Esophagus squamous epithelium (tissue), 4 donors: ENCODE results near the gene KCTD11.

Source experiments
- POLR2A ChIP-seq, 4 donors: fragments of 450-650 bp; IDR thresholded peaks; one replicate each; pipeline ENCODE4 v1.6.1; 2017; ENCODE audit warnings: antibody characterized with exemption in 4 of 4, mild to moderate bottlenecking in 4 of 4, moderate library complexity in 3 of 4
- TF ChIP-seq, protein P1 (sequence below), 6 experiments: fragments of 450-650 bp in 4 of 6; fragments of 200-600 bp in 2 of 6; sonication (generic) in 2 of 6; IDR thresholded peaks; one replicate each; pipeline ENCODE4 v1.5.1; 2016 to 2019; ENCODE audit warnings: antibody characterized with exemption in 6 of 6, mild to moderate bottlenecking in 4 of 6, moderate library complexity in 4 of 6

DNA sequence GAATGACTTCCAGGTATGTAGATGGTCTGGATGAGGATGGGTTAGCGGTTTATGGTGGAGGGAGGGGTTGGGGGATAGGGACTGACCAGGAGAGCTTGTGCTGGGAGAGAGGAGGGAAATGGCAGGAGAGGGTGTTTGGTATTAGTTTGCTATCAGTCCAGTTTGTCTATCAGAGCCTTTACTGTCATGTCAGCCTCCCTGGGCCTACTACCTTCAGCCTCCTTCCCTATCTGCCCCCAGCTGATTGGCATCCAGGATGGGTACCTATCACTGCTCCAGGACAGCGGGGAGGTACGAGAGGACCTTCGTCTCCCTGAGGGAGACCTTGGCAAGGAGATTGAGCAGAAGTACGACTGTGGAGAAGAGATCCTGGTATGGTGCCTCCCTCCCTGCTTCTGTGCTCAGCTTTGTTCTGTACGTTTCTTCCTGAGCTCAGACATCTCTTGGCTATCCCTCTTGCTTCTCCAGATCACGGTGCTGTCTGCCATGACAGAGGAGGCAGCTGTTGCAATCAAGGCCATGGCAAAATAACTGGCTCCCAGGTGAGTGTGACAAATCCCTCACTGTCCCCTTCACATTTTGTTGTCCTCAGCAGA lies 40.8 kb upstream of the KCTD11 start:
- no peak for TF ChIP-seq POLR2A (IDR thresholded peaks at IDR 0.05)
- TF ChIP-seq, protein P1, sequence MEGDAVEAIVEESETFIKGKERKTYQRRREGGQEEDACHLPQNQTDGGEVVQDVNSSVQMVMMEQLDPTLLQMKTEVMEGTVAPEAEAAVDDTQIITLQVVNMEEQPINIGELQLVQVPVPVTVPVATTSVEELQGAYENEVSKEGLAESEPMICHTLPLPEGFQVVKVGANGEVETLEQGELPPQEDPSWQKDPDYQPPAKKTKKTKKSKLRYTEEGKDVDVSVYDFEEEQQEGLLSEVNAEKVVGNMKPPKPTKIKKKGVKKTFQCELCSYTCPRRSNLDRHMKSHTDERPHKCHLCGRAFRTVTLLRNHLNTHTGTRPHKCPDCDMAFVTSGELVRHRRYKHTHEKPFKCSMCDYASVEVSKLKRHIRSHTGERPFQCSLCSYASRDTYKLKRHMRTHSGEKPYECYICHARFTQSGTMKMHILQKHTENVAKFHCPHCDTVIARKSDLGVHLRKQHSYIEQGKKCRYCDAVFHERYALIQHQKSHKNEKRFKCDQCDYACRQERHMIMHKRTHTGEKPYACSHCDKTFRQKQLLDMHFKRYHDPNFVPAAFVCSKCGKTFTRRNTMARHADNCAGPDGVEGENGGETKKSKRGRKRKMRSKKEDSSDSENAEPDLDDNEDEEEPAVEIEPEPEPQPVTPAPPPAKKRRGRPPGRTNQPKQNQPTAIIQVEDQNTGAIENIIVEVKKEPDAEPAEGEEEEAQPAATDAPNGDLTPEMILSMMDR (IDR thresholded peaks at IDR 0.05), result no peak
